ENCODE data around the gene NECTIN1.

Gene NECTIN1

DNA sequence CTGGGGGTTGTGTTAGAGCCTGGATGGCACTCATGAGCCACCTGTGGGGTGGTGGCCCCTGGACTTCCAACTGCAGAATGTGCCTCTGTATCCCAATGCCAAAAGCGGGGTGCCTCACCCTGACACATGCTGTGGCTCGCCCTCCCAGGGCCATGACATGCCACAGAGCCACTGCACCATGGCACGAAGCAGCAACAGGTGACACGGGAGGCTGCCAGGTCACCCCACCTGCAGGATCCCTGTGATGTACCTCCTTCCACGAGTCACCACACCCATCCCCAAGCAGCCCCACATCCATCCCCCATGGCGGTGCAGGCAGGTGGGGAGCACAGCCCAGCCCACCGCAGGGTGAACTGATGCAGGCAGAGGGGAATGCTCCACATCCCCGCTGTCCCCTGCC lies 14.8 kb downstream of the NECTIN1 start:
- Histone ChIP-seq H3K4me2 (ENCODE audit: low read depth, low read length, poor library complexity, severe bottlenecking) (no peak overlapping the region), H3K9me3 (ENCODE audit: insufficient read depth, low read length) (no peaks in the 10 kb centered on the region), H3K79me2 (ENCODE audit: insufficient read depth, low read length) (peaks cover 30% of the 10 kb centered on the region; the same call in 1 of the 2 replicates), H2AFZ (ENCODE audit: low read depth, low read length, severe bottlenecking) (no peak overlapping the region), H3K9me2 (replicated peaks; ENCODE audit: insufficient read depth, low read length) (no peaks in the 10 kb centered on the region), H3K27ac (ENCODE audit: low read depth, low read length) (no peak overlapping the region), H3F3A (ENCODE audit: insufficient read depth) (no peaks in the 10 kb centered on the region), H3K9ac (ENCODE audit: low read length) (no peak overlapping the region), H3K36me3 (ENCODE audit: low read length) (no peaks in the 10 kb centered on the region), H3K4me3 (ENCODE audit: insufficient read depth, low read length, poor library complexity, severe bottlenecking) (no peak overlapping the region), H4K20me1 (ENCODE audit: low read depth, low read length) (no peaks in the 10 kb centered on the region; the same call in 1 of the 2 replicates), H3K27me3 (ENCODE audit: low read length) (no peaks in the 10 kb centered on the region)
- TF ChIP-seq, protein P1, sequence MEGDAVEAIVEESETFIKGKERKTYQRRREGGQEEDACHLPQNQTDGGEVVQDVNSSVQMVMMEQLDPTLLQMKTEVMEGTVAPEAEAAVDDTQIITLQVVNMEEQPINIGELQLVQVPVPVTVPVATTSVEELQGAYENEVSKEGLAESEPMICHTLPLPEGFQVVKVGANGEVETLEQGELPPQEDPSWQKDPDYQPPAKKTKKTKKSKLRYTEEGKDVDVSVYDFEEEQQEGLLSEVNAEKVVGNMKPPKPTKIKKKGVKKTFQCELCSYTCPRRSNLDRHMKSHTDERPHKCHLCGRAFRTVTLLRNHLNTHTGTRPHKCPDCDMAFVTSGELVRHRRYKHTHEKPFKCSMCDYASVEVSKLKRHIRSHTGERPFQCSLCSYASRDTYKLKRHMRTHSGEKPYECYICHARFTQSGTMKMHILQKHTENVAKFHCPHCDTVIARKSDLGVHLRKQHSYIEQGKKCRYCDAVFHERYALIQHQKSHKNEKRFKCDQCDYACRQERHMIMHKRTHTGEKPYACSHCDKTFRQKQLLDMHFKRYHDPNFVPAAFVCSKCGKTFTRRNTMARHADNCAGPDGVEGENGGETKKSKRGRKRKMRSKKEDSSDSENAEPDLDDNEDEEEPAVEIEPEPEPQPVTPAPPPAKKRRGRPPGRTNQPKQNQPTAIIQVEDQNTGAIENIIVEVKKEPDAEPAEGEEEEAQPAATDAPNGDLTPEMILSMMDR (IDR thresholded peaks at IDR 0.05; ENCODE audit: insufficient read depth, low read length, poor library complexity, severe bottlenecking), result no peak
- TF ChIP-seq EZH2phosphoT487 (conservative IDR thresholded peaks at IDR 0.05; ENCODE audit: low read length), result no peak

DNA sequence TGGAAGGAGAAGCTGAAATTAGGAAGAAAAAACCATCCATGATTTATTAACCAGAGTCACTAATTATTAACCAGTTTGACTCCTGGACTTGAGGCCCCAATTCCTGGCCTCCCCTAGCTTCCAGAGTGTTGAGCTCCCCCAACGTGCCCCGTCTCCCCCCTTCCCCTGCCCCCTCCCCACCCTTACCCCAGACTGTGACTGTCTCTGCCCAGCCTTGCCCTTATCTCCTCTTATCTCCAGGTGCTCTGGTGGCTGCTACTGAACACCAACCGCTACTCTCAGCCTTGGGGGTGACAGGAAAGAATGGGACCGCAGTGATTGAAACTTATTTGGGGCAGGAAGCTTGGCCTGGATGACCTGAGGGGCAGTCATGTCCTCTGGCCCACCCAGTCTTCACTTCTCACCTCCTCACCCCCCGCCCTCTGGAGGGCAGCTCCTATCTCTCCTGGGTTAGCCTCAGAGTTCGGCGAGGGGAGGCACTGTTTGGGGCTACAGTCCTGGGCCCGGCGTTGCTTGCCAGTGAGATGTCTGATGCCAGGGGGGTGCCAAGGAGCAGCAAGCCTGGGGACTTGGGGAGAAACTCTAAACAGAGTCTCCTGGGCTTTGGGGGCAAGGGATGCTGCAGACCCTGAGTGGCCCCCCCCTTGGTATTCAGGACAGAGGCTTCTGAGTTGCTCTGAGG lies 15.5 kb downstream of the NECTIN1 start:
- H3F3A ChIP-seq (ENCODE audit: insufficient read depth), result no peaks in the 10 kb centered on the region
- no peak overlapping the region for H3K4me2 ChIP-seq (ENCODE audit: low read depth, low read length, poor library complexity, severe bottlenecking)
- no peaks in the 10 kb centered on the region for H3K27me3 ChIP-seq (ENCODE audit: low read length)
- no peaks in the 10 kb centered on the region for H3K36me3 ChIP-seq (ENCODE audit: low read length)
- no peaks in the 10 kb centered on the region for H3K9me2 ChIP-seq (replicated peaks; ENCODE audit: insufficient read depth, low read length)
- H4K20me1 ChIP-seq (ENCODE audit: low read depth, low read length), result no peaks in the 10 kb centered on the region; the same call in 1 of the 2 replicates
- peaks cover 32% of the 10 kb centered on the region; the same call in 1 of the 2 replicates for H3K79me2 ChIP-seq (ENCODE audit: insufficient read depth, low read length)
- H3K27ac ChIP-seq (ENCODE audit: low read depth, low read length), result no peak overlapping the region
- no peak overlapping the region for H3K4me3 ChIP-seq (ENCODE audit: insufficient read depth, low read length, poor library complexity, severe bottlenecking)
- no peak for TF ChIP-seq EZH2phosphoT487 (conservative IDR thresholded peaks at IDR 0.05; ENCODE audit: low read length)
- TF ChIP-seq, protein P1 (IDR thresholded peaks at IDR 0.05; ENCODE audit: insufficient read depth, low read length, poor library complexity, severe bottlenecking), result no peak
- H3K9ac ChIP-seq (ENCODE audit: low read length), result no peak overlapping the region
- H2AFZ ChIP-seq (ENCODE audit: low read depth, low read length, severe bottlenecking), result no peak overlapping the region
- no peaks in the 10 kb centered on the region for H3K9me3 ChIP-seq (ENCODE audit: insufficient read depth, low read length)

GRCh38 chr11:119712459-119713358 lies 16.3 kb downstream of the NECTIN1 start:
- Histone ChIP-seq H3F3A (ENCODE audit: insufficient read depth) (no peaks in the 10 kb centered on the region), H3K36me3 (ENCODE audit: low read length) (no peaks in the 10 kb centered on the region), H3K4me3 (ENCODE audit: insufficient read depth, low read length, poor library complexity, severe bottlenecking) (no peak overlapping the region), H3K4me2 (ENCODE audit: low read depth, low read length, poor library complexity, severe bottlenecking) (no peak overlapping the region), H3K9ac (ENCODE audit: low read length) (no peak overlapping the region), H4K20me1 (ENCODE audit: low read depth, low read length) (no peaks in the 10 kb centered on the region; the same call in 1 of the 2 replicates), H3K27me3 (ENCODE audit: low read length) (no peaks in the 10 kb centered on the region), H3K79me2 (ENCODE audit: insufficient read depth, low read length) (peaks cover 25% of the 10 kb centered on the region; the same call in 1 of the 2 replicates), H2AFZ (ENCODE audit: low read depth, low read length, severe bottlenecking) (no peak overlapping the region), H3K9me3 (ENCODE audit: insufficient read depth, low read length) (no peaks in the 10 kb centered on the region), H3K9me2 (replicated peaks; ENCODE audit: insufficient read depth, low read length) (no peaks in the 10 kb centered on the region), H3K27ac (ENCODE audit: low read depth, low read length) (no peak overlapping the region)
- no peak for TF ChIP-seq EZH2phosphoT487 (conservative IDR thresholded peaks at IDR 0.05; ENCODE audit: low read length)
- TF ChIP-seq, protein P1 (IDR thresholded peaks at IDR 0.05; ENCODE audit: insufficient read depth, low read length, poor library complexity, severe bottlenecking), result no peak
